GM18507 (cell line): Measurements from ENCODE around the gene CCNG2.

Source experiments
- DNase-seq: peaks from one replicate; pipeline ENCODE4 v3.0.0; 2011; ENCODE audit warnings: low read depth; ENCODE audit not compliant: insufficient read length; ENCODE audit errors: extremely low spot score
- FAIRE-seq: peaks from 2 replicates; lab custom pipeline; 2011; peaks lifted over from hg19 to GRCh38; lab: Jason Lieb, UNC

CCNG2 gene

DNA sequence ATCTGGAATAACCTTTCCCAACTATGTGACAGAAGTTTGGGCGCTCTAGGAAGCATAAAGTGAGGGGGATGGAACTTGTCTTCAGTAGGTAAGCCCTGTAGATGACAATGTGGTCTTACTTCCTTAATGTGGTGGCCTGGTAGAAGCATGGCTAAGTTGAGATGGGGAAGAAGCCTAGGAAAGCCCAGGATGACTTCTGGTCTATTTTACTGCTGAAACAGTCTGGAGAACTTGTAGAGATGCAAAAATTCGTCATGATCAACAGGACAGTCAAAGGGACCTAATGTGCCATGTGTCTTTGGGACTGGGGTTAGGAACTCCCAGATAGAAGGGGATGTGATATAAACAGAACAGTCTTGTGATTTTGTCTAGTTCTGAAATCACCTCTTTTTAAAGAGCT, 40.8 kb downstream of the CCNG2 start:
- DNase-seq (no peak), FAIRE-seq (no peak)

DNA sequence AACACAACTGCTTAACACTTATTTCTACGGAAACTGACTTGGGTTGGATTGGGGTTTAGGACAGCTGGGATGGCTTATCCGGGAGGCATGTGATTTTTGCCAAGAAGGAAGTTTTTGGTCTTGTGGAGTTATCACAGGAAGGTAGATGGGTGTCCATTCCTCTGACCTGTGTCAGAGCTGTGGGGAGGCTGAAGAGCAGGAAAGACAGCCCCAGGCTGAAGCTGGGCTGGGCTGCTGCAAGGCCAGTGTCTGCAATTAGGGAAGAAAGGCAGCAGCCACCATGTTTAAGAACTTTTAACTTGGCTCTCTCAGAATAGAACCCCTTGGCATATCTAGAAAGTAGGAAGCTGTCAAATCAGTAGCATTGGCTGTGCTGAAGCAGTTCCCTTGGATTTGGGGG, 42.3 kb downstream of the CCNG2 start:
- no peak for DNase-seq
- FAIRE-seq: no peak

DNA sequence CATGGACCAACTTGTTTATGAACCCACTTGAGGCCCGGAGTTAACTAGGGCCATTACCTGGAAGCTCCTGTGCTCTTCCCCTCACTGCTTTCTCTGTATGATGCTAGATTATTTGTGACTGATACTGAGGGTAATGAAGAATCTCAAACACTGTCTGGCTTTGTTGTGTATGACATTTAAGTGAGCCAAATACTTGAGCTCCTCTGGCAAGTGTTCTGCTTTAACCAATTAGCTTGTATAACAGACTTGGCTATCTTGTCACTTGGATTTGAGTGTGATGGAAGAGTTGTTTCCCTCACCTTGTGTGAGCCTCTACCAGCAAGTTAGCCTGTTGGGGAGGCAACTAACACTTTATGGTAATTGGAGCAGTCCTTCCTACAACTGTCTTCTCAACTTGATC, 42.7 kb downstream of the CCNG2 start:
- DNase-seq (no peak), FAIRE-seq (no peak)

DNA sequence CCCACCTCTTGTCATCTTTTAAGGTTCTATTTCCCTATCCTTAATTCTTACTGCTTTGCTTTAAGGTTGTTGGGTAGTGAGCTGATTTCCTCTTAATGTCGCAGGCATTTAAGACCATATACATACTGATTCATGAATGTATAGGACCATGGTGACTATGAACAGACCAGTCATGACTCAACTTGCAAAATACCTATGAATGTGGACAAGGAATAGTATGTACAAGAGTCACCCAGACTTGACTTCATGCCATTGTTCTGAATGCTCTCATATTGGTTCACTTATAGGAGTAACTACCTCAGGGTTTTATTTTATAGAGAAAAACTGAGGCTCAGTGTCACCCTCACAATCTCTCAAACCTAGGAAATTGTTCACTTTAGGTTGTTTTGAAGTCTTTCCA, 44.3 kb downstream of the CCNG2 start:
- DNase-seq (no peak), FAIRE-seq (no peak)

DNA sequence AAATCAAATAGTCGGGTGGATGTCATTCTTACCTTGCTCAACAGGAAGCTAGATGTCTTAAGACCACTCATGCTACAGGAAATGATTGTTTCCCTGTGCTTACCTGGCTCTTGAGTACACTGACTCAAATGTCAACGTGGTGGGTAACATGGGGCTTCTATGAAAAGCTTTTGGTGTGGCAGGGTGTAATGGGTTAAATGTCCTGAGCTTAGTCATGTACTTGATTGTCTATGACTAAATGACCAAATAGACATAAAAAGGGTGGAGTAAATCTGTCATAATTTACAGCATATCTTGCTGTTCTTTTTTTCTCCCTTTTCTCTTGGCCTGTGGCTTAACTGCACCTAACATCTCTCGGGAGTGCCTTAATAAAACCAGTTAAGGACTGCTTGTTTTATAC, 44.9 kb downstream of the CCNG2 start:
- no peak for DNase-seq

DNA sequence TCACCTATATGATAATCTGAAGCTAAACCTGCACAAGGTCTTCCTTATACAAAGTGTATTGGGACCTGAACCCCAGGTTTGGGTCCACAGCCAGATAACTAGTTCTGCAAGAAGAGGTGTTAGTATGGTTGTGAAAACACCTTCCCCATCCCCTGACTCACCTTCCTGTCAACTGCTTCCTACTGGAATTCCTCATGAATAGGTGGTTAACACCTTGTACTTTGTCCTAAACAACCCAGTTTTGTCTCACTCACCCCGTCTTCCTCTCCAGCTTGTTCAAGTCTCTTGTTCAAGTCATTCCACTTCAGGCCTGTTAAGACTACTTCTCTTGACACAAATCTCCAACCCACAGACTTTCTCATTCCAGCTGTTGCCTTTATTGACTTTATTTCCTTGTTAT, 45.5 kb downstream of the CCNG2 start:
- DNase-seq (no peak), FAIRE-seq (no peak)

More for the DNA sequence above, 44.9 kb downstream of the CCNG2 start:
- no peak for FAIRE-seq

DNA sequence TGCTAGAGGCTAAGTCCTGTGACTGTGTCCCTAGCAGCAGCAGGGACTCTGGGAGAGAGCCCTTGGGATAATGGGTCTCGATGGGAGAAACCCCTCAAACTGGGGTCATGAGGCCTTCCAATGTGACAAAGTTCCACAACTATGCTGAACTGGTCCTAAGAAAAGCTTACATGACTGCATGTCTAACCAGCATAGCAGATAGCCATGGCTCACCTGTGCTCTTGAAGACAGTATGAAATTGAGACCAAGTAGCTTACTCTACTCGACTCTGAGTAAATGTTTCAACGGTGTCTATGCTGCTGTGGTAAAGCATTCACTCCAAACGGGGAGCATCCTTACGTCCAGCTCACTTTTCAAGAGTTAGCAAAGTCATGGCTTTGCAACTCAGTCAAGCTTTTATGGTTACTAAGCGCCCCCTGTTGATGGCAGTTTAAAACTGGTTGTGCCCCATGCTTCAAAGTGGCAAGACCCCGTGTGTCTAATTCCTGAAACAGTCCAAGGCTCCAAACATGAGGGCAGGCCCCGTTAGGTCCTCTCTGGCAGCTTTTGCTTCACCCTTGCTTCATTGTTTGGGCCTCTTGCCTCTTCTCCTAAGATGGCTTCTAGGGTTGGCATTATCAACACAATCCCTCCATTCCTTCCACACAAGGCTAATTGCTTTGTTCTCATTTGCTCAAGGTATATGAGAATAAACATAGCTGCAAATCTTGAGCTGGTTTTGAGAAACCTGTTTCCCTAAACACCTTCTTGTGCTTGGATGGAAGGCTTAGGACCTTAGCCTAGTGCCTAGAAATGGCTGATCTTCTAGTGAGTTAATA, 46.6 kb downstream of the CCNG2 start:
- peak; percentile 78 for FAIRE-seq
- DNase-seq: peak; percentile 45

- DNase-seq: no peak
- no peak for FAIRE-seq
These were observed 47.6 kb downstream of the CCNG2 start for GRCh38 chr4:77204621-77205020.

DNA sequence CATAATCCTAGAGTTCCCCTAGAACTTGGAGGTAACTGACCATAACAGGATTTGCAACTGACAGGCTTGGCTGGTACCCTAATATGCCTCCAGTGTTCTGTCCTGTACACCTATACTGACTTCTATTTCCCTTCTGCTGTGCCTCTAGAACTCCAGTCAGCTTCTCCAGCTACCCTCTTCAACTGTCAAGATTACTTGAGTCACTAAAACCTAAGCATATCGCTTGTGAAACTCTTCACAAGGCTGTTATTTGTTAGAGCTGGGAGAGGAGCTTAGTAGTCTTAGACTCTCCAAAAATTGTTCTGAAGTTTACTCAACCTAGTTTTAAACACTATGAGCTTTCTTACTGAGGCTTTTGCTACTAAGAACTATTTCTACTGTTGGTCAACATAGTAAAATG, 52.0 kb downstream of the CCNG2 start:
- DNase-seq (no peak), FAIRE-seq (no peak)

DNA sequence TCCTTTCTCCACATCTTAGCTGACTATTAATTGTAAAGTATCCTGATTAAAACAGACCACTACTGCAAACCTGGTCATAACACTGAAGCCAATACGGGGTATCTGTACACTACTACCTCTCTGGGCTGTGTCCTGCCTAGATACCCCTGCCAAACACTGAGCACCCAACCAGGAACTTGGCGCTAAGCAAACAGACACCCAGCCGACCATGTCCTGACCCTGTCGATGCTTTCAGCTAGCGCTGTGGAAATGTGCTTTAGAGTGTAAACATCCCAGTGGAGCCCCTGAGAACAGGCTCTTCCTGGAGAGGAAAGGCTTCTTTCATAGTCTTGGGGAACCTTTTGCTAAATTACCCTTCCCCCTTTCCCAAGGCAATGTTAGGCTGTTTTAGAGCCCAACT, 52.9 kb downstream of the CCNG2 start:
- FAIRE-seq: no peak
- no peak for DNase-seq

- FAIRE-seq (no peak), DNase-seq (no peak)
These were observed 58.1 kb downstream of the CCNG2 start for GRCh38 chr4:77215107-77215506.

DNA sequence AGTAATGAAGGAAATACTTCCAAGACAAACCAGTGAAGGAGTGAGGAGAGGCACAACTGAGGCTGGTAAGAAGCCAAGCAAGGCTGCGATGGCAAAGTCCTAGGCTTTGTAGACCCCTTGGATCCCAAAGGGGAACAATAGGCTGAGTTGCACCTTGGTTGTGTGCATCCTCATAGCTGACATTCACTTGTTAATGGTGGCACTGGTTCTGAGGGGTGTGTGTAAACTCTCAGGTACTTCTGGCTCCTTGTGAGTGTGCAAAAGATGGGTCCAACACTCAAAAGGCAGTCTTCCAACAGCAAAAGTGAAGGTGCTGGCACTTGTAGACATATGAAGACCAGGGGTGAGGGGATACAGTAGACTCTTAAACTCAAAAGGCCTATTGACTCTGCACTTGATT, 60.5 kb downstream of the CCNG2 start:
- FAIRE-seq (no peak), DNase-seq (no peak)

DNA sequence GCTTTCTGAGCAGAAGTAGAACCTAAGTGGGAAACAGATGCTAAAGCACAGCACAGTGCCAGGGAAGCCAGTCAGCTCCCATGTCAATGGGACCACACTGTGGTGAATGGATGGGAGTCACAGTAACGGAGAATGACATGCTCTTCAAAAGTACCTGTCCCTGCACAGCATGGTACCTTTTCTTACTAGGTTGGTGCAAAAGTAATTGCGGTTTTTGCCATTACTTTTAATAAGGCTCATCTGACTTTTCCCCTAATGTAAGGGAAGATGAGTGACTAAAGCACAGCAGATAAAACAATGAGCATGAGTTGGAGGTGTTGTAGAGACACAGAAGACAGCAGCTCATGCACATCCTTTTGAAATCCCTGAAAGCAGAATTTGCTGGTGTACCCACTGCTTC, 62.3 kb downstream of the CCNG2 start:
- FAIRE-seq: no peak
- no peak for DNase-seq
